ENCODE results near the gene NAALADL2.

DNA sequence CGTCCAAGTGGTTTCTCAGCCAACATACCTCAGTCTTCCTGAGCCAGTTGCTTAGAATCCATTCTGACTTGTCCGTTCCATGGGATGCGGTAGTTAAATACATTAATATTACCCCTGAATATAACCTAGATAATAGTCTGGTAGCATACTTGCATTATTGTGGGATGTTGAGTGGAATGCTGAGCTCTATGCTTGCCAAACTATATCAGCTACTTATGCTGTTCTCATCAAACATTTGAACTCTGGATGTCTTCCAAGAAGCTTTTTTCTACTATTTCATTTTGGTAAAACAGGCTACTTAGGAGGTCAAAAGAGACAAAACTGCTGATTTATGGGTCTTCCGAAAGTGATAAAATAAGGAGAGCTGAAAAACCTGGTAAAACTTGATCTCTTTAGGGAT lies 429.5 kb downstream of the NAALADL2 start:
- TF ChIP-seq CTCF (IDR thresholded peaks at IDR 0.05; ENCODE audit: low read length) (no peak), EZH2 (IDR thresholded peaks at IDR 0.05; ENCODE audit: borderline replicate concordance, low read length) (no peak)

Data from OCI-LY1 (cell line).